ENCODE results near the gene MUC12.
"Not testable (repeated sequence)": the region's sequence is repeated elsewhere in the genome, so short reads cannot be mapped to it uniquely, and the experiment has no call there.

- not testable (repeated sequence) for TF ChIP-seq CTCF, POLR2A (IDR thresholded peaks at IDR 0.05)
Observed at GRCh38 chr7:101041283-101041682, 71.9 kb downstream of the MUC12 start.
